Stimulated activated CD4-positive, alpha-beta T cell treated with anti-CD3 and anti-CD28 coated beads, Interleukin-2, amount 100 ng/mL, for 48 hours (primary cell): Measurements from ENCODE around the gene BLOC1S5.
"Not testable (repeated sequence)": the region's sequence is repeated elsewhere in the genome, so short reads cannot be mapped to it uniquely, and the experiment has no call there.

Experiments used
- DNase-seq, 2 donors: peaks; one replicate each; pipeline ENCODE4 v3.0.0-alpha.2; 2020

BLOC1S5 gene

GRCh38 chr6:8080362-8081151, 16.4 kb upstream of the BLOC1S5 start:
- no peak for DNase-seq

DNA sequence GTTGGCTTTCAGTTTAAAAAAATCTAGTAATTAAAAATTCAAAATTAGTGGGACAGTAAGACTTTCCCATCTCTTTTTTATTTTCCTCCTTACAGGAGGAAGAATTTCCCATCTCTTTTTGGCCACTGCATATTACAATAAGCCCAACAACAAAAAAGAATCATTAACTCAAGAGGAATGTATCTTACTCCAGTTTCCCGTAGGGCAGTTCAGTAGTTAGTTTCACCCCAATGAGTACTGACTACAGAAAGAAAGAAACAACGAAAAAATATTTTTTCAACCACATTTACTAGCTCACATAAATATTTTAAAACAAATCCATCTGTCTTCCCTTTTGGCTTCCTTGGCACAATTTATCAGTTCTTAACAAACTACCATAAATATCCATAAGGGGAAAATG, 14.9 kb upstream of the BLOC1S5 start:
- no peak for DNase-seq

- DNase-seq, result no peak
These were observed 13.8 kb upstream of the BLOC1S5 start for GRCh38 chr6:8077991-8078390.

GRCh38 chr6:8075704-8076103, 11.5 kb upstream of the BLOC1S5 start:
- DNase-seq, result no peak

GRCh38 chr6:8075185-8075584, 11.0 kb upstream of the BLOC1S5 start:
- DNase-seq, result no peak

- no peak for DNase-seq
These were observed 10.0 kb upstream of the BLOC1S5 start for GRCh38 chr6:8074213-8074612.

GRCh38 chr6:8073758-8074157, 9.6 kb upstream of the BLOC1S5 start:
- no peak for DNase-seq

- no peak for DNase-seq
These were observed 6.5 kb upstream of the BLOC1S5 start for GRCh38 chr6:8070718-8071117.

DNA sequence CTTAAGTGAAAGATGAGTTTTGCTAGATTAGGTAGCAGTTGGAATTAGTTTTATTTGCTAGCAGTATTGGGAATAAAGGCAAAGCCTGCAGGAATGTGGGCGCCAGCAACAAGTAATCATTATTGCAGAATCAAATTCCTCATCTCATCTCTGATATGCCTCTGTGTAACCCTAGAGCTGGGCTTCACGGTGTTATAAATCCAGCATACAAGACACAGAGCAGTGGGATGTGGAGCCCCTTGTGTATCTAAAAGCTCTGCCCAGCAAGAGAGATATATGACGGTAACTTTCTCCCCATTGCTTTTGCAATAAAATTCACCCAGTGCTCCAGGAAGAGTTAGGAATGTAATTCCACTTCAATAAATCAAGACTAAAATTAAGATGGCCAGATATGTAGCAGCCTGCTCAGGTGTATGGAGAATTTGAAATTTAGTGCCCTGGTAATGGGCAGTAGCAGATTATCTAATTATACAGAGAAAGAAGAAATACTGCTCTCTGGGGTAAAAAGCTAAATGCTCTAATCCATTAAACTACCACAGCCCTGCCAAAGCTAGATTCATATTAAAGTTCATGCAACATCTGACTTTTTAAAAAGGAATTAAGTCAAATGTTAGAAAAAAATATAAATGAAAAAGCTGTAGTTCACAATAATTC, 5.6 kb upstream of the BLOC1S5 start:
- no peak for DNase-seq

DNA sequence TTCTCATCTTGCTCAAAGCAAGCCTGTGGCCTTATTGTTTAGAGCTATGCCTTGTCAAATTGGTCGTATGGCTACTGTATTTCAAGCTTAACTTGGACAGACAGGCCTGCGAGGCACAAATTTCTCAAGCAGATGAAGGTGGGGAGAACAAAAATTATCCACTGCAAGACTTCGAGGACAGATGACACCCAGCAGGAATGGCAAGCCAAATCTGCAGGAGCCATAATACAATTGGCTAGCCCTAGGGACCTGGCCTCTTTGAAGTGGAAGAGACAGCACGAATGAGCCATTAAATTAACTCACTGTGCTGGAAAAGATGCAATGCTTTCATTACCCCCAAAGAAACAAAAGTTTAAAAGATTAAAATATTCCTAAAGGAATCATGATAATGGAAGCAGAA, 5.0 kb upstream of the BLOC1S5 start:
- DNase-seq, result no peak

- DNase-seq, result no peak
These were observed 1.9 kb upstream of the BLOC1S5 start for GRCh38 chr6:8066108-8066507.

GRCh38 chr6:8065519-8065911, 1.3 kb upstream of the BLOC1S5 start:
- peak; percentile 17 to 25 for DNase-seq

DNA sequence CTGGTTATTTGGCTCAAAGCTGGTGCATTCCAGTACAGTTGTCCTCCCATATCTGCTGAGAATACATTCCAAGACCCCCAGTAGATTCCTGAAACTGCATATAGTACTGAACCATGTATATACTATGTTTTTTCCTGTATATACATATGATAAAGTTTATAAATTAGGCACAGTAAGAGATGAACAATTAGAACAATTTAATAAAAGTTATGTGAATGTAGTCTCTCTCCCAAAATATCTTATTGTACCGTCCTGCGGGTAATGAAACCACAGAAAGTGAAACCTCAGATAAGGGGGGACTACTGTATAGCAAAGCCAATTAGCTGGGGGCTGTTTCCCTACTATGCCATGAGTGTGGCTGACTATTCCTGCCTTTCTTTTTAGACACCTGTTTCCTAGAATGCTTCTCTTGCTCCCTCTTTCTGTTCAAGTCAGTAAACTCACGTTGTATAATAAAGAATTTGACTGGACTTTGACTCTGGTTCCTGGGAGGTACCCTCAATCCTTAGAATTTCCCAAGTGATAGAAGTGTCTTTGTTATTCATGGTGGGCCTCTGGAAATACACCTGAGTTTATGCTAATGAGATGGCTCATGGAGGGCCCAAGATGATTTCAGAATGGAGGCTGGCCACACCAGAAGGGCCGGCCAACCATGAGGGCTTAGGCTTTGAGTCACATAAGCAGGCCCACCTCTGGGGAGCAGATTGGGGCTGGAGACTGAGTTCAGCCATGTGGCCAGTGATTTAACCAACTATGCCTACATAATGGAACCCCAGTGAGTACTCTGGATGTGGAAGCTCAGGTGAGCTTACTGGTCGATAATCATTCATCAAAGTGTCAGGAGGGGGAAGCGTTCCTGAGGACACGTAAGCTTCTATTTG, 689 bp upstream of the BLOC1S5 start:
- DNase-seq, result peak; percentile 5 to 22

DNA sequence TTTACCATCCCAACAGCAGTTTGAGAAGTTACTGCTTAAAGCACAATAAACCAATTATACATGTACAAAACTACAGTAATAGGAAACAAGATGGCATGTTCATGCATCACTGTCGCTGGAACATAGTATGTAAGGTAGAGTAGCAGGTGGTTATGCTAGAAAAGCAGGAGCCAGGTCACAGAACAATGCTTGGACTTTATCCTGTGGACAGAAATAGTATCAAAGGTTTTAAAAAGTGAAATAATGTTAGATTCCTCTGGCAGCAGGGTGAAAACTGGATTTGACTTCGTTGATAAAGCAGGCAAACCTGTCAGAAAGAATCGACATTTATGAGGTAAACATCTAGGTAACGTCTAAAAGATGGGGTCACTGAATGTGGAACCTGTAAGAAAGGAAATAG, 2.5 kb downstream of the BLOC1S5 start:
- DNase-seq, result no peak

- DNase-seq, result no peak
These were observed 3.8 kb downstream of the BLOC1S5 start for GRCh38 chr6:8060346-8060745.

DNA sequence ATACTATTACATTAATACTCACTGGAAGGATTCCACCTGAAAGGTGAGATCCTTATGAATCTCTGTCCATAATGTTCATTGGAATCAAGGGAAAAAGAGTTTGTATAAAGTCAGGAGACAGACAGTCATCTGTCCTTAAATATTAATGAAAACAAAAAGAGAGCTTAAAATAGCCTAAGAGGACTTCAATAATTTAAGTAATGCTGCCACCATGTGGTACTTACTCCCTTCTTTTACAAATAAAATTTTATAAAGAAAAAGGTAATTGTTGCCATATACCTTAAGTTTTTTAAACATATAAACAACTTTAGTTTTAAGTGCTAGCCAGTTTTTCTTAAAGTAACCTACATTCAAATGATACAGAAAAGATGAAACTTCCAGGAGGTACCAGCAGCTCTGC, 5.1 kb downstream of the BLOC1S5 start:
- DNase-seq, result no peak

DNA sequence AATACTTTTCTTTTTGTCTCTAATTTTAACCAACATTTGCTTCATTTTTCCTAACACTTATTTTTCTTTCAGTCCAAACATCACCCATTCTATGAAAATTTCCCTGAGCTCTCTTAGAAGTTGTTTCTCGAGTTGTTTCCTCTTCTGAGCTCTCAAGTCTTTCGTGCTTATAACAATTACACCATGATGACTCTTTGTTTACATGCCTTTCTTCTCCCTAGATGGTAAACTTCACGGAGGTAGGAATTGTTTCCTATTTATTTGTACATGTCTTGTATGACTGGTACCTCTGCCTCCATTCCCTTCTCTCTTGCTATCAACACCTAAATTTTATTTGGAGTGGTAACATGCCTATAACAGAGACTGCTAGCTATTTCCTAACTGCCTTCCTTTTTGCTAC, 6.4 kb downstream of the BLOC1S5 start:
- no peak for DNase-seq

DNA sequence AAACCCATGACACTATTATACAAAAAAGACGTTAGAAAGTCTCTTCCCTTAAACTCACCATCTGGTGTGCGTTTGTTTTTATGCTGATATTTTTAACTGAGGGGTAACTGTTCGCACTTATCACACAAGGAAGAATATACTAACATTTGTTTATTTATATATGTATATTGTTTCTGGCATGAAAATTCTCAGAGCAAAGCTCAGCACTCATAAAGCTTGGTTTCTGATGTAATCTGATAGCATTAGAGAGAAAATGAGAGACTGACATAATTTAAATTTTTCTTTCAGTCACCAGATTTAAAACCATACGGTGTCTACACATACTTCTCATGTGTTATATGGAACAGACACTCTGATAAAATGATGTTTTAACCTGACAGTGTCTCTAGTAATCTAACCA, 6.9 kb downstream of the BLOC1S5 start:
- no peak for DNase-seq

GRCh38 chr6:8054276-8054675, 9.9 kb downstream of the BLOC1S5 start:
- DNase-seq, result no peak

DNA sequence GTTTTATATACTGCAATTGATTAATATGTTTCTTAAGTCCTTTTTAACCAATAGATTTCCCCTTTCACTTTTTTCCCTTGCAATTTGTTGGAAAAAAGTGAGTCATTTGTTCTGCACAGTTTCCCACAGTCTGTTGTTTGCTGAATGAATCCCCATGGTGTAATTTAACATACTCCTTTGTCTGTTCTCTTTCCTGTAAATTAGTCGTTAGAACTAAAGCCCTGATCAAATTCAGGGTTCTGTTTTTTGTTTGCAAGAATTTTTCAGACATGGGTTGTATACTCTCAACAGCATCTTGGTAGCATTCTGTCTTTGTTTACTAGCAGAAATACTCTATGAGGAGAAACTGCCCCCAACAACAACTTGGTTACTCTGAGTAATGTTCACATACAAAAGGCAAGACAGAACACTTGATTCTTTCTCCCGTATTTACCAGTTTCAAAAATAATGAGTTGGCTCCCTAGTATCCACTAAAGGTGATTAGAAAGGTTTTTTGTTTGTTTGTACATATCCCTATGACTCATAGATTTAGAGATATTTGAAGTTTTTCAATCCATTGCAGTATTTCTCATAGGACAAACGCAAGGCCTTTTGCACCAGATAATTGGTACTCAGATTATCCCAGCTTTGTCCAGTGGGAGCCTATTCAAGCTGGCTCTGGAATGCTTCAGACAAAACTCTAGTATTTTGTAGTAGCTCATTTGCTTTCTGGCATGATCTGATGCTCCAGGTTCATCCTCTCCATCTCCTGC, 16.5 kb downstream of the BLOC1S5 start:
- DNase-seq, result no peak

DNA sequence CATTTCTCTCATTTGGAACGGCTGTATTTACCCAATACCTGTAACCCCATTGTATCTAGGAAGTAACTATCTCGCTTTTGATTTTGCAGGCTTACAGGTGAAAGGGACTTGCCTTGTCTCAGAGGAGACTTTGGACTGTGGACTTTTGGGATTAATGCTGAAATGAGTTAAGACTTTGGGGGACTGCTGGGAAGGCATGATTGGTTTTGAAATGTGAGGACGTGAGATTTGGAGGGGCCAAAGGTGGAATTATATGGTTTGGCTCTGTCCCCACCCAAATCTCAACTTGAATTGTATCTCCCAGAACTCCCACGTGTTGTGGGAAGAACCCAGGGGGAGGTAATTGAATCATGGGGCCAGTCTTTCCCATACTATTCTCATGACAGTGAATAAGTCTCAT, 18.4 kb downstream of the BLOC1S5 start:
- DNase-seq, result not testable (repeated sequence)

- no peak for DNase-seq
These were observed 21.0 kb downstream of the BLOC1S5 start for GRCh38 chr6:8043221-8043620.
